DMS 273 (cell line): Measurements from ENCODE around the gene TSPOAP1.
A peak's percentile ranks its signal among the peaks of the same experiment; 100 is the strongest.

Experiments
- DNase-seq: peaks from one replicate; lab custom pipeline; 2025; ENCODE audit not compliant: unreplicated experiment; lab: John Stamatoyannopoulos, UW

Gene TSPOAP1

DNA sequence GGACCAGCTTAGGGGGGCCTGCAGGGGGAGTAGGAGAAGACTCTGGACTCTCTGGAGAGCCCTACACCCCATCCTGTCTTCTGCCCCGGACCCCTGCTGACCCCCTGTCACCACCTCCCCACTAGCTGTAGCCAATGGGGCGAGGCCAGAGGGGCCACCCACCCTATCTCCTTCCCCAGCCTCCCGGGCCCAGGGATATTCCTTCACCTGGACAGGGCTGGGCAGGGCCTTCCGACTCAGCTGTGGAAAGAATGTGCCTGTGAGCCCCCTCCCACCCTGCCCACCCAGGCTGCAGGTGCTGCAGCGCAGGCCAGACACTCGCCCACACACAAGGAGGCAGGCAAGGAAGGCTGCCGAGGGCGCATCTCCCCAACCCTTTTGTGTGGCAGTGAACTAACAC, 23.0 kb downstream of the TSPOAP1 start:
- DNase-seq: no peak

DNA sequence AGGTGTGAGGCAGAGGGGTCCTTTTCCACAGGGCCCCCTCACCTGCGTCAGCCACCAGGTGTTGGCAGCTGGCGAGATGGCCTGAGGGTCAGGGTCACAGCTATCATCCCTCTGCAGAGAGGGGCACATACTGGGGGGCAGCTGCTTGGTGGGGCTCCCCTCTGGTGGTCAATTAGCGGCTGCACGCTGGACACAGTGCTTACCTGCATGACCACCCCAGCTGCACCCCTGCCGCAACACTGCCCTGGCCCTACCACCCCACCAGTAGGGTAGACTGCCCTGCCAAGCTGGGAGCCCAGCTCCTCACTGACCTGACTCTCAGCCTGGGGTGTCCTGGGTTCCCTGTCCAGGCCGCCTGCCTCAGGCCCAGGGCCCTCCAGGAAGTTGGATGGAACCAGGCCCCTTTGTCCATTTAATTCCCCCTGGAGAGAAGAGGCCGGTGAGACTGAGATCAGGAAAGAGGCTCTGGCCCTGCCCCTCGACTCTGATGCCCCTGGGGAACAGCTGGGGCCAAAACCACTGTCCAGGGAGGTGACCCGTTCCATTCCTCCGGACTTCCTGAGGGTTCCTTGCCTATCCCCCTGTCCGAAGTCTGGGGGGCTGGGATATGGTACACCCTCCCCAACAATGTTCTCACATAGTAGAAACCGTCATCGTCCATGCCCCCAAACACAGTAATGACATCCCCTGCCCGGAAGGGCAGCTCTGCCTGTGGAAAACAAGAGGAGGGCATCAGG, 23.7 kb downstream of the TSPOAP1 start:
- DNase-seq: no peak

DNA sequence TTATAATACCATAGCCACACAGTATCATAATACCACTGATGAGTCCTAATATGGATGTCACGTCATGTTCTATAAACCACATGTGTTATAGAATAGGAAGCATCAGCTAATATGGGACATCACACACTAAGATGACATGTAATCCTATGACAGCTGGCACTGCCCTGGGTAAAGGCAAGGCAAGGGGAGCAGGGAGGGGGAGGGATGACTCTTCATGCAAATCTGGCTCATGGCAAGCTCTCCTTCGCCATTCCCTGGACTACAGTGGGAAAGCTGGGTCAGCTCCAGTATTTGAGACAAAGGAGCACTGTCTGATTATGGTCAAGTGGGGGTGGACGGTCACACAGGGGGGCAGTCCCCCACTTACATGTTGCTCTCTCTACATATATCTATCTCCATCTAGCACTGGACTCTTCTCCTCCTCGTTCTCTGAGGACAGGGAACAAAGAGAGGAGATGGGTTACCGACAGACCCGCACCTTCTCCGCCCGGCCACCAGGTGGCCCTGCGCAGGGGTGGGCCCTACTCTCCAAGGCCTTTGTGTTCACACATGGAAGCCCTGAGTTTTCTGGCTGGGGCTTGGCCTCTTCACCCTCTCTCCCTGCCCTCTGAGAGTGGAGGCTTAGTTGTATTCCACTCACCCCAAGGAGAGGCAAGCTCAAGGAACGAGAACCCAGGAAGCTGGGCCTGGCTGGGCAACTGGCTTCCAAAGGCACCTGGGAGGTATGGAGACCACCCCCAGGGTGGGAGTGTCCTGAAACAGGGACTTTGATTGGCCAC, 24.4 kb downstream of the TSPOAP1 start:
- DNase-seq: peak; percentile 85

DNA sequence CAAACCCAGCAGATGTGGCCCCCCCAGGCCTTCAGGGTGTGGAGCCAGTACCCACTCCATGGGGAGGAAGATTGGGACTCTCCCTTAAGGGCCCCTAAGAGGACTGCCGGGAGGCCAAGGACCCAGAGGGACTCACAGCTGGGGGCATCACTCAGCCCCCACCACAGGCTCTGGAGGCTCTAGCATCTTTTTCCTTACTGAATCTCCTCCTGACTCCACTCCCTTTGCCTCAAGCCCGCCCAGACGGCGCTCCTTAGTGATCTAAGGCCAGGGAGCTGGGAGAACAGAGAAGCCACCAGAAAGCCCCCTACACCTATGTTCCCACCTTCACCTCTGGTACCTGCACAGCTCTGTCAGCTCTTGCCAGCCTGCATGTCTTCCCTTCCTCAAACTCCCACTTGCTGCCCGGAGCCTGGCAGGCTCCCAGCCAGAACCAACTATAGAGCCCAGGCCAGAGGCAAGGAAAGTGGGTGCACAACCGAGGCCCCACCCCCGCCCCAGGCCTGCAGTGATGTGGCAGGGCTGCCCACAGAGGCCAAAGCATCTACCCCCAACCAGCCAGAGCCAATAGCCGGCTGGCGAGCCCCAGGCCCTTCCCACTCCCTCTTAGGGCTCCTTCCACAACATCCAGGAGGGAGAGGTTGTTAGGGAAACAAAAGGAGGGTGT, 25.5 kb downstream of the TSPOAP1 start:
- DNase-seq: no peak

DNA sequence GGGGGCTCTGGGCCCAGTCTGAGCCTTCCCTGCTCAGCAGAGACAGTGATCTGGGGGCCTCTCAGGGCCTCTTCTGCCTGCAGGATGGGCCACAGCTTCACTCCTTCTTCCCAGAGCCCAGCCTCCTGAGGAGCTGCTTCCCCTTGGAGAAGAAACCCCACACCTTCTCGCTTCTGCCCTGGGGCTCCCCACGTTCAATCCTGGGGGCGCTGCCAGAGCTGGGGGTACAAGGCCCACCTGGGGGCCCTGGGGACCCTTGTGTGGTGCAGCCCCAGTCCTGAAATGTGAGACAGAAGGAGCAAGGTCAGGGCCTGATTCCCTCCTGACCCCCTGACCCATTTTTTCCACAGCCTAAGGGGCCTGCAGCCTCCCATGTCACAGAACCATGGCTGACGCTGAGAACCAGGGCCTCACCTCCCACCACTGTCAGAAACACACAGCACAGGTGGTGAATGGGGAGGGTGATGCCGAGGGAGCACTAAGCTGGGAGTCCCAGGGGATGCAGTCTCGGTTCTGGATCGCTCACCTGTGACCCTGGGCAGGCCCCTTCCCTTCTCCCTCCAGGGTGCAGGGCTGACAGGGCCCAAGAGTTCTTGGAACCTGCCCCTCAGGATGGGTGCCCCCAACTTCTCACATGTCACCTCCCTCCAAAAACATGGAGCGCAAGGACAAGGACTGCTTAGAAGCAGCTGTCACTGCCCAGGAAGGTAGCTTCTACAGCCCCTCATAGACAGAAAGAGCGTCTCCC, 26.2 kb downstream of the TSPOAP1 start:
- DNase-seq: no peak

DNA sequence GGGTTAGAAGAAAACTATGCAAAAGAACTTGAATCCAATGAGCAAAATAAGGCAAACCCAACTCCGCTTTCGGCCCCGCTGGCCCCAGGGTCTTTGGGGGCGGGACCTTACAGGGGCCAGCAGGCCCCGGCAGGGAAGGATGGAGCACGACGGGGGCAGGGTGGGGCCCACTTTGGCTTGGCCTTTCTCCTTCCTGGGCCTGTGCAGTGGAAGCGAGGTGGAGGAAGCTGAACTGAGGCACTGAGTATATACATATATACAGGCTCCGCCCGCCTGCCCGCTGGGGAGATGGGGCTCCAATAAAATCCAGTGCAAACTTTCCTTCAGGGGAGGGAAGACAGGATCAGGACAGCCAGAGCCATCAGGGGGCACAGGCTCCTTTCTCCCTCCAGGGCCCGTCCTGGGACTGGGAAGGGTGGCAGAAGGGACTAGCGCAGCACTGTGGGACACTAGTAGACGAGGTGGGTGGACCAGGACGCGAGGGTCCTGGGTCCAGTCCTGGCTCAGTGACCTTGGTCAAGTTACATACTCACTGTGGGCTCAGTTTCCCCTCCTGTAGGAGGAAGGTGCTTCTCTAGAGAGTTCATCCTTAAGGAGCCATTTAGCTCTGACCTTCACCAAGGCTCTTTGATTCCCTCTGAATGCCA, 27.0 kb downstream of the TSPOAP1 start:
- DNase-seq: no peak

DNA sequence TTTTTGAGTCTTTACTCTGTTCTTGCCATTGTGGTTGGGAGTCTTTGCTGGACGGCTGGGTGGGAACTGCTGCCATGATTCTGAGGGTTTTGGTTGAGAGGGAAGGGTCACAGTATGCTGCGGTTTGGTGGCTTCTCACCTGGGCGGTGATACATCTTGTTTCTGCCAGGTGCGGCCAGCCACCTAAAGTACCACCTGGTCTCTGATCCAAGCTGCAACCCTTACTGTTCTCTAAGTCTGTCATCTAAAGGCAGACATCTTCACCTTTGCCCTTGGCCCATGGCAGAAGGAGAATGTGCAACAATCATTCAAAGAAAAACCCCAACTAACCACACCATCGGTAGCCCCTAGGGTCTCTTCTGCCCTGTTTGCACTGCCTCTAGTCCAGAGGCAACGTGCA, 28.3 kb downstream of the TSPOAP1 start:
- DNase-seq: no peak

DNA sequence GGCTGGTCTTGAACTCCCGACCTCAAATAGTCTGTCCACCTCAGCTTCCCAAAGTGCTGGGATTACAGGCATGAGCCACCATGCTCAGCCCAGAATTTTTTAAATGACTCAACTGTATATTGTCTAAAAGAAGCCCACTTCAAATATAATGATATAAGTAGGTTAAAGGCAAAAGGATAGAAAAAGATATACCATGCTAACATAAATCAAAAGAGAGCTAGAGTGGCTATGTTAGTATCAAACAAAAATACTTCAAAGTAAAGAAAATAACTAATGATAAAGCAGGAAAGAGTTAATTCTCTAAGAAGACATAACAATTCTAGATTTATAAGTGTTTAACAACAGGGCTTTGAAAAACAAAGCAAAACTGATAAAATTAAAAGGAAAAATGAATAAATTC, 34.6 kb downstream of the TSPOAP1 start:
- no peak for DNase-seq

DNA sequence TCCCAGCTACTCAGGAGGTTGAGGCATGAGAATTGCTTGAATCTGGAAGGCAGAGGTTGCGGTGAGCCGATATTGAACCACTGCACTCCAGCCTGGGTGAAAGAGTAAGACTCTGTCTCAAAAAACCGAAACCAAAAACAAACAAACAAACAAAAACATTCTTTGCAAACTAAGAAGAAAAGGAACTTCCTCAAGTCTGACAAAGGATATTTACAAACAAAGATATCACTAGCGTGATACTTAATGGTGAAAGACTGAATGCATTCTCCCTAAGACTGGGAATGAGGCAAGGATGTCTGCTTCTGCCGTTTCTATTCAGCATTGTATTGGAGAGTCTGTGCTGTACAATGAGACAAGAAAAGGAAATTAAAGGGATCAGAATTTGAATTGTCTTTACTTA, 37.3 kb downstream of the TSPOAP1 start:
- no peak for DNase-seq

DNA sequence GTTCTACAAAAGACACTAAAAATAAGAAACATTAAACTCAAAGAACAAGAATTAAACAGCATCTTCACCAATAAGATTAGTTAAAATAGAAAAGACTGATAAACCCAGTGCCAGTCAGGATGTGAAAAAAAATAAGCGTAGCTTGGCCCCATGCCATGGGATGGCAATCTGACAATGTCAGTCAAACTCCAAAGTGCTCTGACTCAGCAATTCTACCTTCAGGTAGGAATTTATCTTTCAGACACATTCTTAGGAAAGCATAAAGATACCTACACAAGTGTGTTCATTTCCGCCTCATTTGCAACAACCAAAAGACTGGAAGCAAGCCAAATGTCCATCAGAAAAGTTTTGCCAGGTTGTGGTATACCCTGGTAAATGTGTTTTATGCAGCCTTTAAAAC, 38.7 kb downstream of the TSPOAP1 start:
- peak; percentile 36 for DNase-seq

DNA sequence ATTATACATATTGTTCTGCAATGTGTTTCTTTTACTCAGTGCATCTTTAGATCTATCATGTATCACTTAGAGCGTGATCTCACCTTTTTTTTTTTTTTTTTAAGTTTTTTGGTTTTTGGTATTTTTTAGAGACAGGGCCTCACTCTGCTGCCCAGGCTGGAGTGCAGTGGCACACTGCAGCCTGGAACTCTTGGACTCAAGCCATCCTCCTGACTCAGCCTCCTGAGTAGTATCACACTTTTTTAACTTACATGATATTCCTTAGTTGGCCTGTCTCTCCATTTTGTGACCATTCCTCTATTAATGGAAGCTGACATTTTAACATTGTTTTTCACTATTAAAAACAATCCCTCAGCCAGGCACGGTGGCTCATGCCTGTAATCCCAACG, 43.2 kb downstream of the TSPOAP1 start:
- no peak for DNase-seq

DNA sequence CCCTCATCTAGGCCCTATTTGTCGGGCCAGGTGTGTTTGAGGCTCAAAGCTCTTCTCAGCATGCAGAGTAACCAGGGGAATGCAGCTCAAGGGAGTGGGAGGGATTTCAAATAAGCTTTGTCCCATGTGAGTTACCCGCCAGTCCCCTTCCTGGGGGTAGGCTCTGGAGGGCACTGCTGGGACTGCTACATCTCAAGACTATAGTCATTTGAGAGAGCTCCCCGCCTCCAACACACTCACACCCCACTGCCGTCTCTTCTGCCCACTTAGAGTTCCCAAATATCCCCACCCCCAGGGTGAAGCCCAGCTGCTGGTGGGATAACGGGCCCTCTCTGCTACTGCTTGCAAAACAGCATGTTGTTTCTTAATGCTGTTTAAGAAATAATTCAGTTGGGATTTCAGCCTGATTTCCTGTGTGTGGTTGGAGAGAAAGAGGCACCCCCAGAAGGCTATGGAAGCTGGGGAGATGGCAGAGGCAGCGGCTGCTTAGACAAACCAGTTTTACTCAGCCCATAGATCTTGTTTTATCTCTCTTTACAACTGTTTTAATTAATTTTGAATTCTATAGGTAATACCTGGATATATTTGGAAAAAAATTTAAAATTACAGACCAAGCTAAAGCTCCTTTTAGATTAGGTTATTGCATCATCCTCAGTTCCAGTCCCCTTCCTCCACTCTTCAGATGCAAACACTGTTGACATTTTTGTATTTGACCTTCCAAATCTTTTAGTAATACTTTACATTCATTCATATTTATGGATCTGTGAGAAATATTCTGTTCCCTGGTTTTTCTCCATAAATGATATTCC, 43.8 kb downstream of the TSPOAP1 start:
- no peak for DNase-seq

DNA sequence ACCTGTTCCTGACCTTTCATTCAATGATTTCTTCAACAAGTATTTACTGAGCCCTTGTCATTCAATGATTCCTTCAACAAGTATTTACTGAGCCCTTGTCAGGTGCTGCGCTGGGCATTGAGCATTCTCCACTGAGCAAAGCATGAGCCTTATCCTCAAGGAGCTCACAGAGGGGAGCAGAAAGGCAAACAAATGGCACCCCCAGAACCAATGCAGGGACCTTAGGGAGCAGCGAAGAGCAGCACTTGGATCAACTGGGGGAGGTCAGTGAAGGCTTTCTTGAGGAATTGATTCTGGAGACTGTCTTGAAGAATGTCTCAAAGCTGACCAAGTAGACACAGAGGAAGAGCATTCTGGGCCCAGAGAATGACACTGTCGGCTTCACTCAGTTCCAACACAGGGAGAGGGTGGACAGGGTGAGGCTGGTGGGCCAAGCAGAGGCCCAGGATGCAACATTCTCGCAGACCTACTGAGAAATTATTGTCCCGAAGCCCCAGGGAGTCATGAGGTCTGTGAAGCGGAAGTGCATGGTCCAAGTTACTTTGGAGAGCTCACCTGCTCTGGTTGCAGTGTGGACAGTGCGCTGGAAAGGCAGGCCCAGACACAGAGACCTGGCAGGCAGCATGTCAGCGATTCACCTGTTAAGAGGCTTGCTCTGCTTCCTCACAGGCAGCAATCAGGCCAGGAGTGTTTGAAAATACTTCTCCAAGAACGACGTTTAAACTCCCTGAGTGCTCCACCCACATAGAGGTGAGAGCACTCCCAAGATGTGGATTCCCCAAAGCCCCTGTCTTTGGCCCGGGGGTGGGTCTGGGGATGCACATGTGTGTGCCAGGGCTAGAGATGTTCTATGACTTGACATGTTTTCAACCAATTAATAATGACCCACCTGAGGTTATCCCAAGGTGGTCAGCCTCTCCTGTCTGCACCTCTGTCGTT, 44.7 kb downstream of the TSPOAP1 start:
- DNase-seq: no peak

DNA sequence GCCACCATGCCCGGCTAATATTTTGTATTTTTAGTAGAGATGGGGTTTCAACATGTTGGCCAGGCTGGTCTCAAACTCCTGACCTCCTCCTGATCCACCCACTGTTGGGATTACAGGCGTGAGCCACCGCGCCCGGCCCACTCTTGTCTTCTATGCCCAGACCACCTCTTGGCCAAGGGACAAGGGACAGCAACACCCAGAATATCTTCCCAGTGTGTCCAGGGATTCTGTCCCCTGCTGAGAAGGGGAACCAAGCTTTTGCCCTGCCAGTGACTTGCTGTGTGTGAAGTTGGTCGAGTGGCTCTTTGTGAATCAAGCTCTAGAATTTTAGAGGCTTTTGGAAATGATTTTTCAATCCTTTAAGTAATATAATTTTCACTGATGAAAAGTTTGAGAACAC, 46.2 kb downstream of the TSPOAP1 start:
- DNase-seq: no peak

DNA sequence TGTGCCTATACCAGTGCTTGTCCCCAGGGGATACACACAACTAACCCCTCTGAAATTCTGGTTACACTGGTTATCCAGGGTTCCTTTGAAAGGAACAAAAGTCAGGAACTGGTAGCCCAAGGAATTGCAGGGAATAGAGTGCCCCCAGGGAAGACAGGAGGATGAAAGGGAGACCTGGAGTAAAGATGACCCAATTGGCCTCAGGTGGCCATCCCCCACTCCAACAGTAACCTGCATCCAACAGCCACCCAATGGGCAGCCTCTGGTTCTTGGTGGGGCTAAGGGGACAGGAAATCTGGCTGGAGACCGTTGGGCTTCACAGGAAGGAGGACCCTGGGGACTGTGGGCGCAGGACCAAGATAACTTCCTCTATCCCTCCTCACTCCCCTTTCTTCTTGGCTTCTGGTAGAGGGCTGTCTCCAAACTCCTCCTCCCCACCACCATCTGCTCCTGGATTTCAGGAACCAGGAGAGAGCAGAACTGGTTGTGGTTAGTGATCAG, 47.0 kb downstream of the TSPOAP1 start:
- DNase-seq: peak; percentile 77

DNA sequence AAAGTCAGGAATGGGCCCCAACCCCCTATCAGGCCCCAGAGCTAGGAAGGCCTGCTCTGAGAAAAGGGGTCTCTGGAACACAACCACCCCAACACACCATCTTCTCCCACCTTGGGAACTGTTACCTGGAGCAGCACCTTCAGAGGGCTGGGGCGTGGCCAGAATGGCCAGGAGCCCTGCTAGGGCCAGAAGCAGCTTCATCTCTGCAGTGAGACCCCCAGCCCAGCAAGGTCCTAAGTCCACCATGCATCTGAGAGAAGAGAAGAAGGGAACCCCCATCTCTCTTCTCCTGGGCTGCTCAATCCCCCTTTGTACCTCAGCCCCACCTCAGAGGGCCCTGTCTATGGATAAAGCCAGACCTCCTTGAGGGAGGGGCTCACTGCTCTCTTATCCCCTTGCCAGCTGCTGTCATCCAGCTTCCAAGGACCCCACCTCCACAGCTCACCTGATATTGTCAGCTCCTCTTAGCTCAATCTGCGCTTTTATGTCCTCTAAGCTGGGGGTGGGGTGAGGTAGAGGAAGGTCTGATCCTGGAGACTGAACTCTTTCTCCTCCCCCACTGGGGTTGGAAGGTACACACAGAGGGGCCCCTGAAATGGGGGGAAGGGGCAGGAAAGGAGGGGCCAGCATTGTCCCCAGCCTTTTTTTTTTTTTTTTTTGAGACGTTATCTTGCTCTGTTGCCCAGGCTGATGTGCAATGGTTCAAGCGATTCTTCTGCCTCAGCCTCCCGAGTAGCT, 47.9 kb downstream of the TSPOAP1 start, which contains the start of gene MPO:
Gene MPO, minus strand, starts transcription at position 456 of the 738 bp plus-strand sequence. Its CDS starts 177 bp downstream, at position 279.
- DNase-seq: no peak

DNA sequence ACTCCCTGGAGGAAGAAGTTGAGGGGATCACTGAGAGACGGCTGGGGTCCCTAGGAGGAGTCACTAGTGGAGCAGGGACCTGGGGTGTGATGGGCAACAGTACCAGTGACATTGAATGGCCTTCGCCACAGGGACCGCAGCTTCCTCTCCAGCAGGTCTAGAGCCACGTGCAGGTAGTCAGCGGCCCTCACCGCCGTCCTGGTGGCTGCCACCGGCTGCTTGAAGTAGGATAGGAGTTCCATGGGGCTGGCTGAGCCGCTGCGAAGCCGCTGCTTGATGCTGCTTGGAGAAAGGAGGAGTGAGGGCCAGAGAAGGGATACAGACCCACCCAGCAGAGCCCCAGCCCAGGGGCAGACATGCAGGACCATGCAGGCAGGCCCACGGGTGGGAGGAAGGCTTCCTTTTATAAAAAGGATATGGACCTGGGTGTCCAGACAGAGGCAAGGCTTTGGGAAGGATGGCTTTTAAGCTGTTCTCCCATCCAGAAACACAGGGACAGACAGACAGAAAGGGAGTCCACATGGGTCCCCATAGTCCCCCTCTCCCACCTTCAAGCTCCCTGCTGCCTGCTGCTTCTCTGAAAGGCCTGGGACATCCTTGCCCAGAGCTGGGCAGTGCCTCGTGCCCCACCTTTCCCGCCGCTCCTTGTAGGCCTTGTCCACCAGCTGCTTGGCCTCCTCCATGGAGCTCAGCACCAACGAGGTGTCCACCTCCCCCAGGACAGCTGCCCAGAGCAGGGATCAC, 48.7 kb downstream of the TSPOAP1 start:
- DNase-seq: no peak
